Measurements from ENCODE around the gene PBOV1.
"Not testable (repeated sequence)": the region's sequence is repeated elsewhere in the genome, so short reads cannot be mapped to it uniquely, and the experiment has no call there.

The PBOV1 gene

GRCh38 chr6:138237463-138237862 is 19.2 kb upstream of the PBOV1 start:
- no peak for DNase-seq (ENCODE audit: low read depth)

DNA sequence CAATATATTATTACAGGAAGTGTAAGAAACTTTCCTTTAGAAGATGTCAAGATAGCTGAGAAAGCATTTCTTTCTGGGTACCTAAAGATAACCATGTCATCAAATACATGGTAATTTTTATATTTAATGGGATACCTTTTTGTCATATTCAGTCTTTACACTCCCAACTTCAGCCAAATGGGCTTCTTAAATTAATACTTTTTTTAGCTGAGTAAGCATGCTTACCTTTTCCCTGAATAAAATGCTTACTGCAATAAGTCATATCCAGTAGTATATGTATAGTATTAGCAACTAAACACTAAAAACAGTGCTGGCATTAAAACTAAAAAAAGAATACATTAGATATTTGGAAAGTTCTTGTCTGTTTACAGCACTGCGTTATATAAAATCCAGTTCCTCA is 17.4 kb upstream of the PBOV1 start:
- no peak for DNase-seq (ENCODE audit: low read depth)

GRCh38 chr6:138235205-138235604 is 16.9 kb upstream of the PBOV1 start:
- DNase-seq (ENCODE audit: low read depth): no peak

GRCh38 chr6:138234363-138234762 is 16.1 kb upstream of the PBOV1 start:
- DNase-seq (ENCODE audit: low read depth): no peak

DNA sequence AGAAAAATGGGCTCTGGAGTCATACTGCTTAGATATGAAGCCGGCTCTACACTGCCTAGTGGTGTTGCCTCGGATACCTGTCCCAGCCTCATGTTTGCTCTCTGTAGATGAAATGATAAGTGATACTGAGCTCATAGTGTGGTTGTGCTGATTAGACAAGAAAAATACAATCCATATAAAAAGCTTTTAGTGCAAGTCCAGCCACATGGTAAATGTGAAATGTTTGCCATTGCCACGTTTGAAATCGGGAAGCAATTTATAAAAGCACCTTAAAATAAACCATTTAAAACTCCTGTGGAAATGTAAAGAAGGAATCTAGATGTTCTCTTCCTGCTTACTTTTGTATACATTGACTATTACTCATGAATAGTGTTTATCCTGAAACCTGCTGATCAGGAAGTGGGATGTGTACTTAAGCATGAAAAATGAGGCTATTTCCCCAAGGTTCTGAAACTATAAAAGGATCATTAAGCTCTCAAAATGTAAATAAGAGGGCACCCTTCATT is 13.1 kb upstream of the PBOV1 start:
- DNase-seq (ENCODE audit: low read depth): no peak

DNA sequence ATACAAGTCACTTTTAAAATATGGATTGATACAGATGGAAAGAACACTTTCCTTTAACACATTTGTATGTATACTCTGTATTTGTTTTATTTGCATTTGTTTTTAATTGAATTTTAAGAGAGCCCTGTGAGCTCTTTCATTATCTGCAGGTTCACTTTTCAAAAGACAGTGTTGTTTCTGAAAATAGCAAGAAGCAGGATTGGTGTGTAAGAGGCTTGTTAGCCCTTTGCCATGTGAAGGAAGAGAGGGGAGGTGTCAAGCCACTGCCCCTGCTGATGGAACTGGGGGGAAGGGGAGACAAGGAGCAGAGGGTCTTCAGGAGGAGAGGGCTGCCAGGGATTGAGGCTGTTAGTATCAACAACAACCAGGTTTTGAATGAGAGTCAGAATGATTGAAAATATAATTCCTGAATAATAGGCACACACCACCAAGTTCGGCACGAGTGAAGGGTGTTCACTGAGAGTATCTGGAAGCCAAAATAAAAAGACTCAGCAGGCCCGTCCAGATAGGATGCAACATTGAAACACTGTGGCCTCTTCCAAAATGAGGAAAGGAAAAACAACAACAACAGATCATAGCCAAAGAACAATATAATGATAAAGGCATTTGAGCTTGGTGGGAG is 12.6 kb upstream of the PBOV1 start:
- DNase-seq (ENCODE audit: low read depth): no peak

DNA sequence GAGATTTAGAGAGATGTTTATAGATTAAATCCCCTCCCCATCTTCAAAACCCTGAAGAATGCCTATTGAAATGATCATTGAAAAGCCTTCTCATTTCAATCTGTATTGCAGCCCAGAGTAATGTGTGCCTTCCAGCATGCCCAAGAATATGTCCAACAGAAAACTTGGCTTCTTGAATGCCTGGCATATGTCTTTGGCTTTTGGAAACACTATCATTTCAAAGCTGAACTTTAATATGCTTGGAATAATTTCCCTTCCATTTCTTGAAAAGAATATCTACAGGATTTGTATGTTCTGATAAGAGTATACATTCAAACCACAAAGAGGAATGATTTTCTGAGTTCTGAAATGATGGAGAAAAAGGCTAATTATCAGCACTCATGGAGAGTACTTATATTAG is 11.9 kb upstream of the PBOV1 start:
- DNase-seq (ENCODE audit: low read depth): no peak

- no peak for DNase-seq (ENCODE audit: low read depth)
Observed at GRCh38 chr6:138229663-138230179, 11.4 kb upstream of the PBOV1 start.

GRCh38 chr6:138229072-138229471 is 10.8 kb upstream of the PBOV1 start:
- no peak for DNase-seq (ENCODE audit: low read depth)

DNA sequence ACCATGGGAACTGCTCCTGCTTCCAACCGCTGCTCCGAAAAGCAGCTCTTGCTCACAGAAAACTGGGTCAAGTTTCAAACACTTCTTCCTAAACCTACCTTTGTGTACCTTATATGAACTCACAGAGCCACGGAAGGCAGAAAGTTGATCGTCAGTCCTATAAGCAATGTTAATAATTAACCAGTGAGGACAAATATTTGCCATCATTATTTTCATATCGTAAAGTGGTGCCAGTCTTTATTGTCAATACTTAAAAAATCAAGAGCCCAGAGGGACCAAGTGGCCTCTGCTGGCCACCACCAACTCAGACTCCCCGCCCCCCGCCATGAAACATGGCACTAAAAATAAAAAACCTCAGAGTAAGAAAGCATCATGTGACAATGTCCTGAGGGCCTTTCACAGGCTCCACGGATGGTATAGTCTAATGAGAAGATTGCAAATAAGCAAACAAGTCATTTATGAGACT is 9.1 kb upstream of the PBOV1 start:
- DNase-seq (ENCODE audit: low read depth): no peak

GRCh38 chr6:138226700-138227315 is 8.5 kb upstream of the PBOV1 start:
- DNase-seq (ENCODE audit: low read depth): peak; percentile 85

- DNase-seq (ENCODE audit: low read depth): no peak
Observed at GRCh38 chr6:138225953-138226352, 7.7 kb upstream of the PBOV1 start.

- DNase-seq (ENCODE audit: low read depth): peak; percentile 71
Observed at GRCh38 chr6:138222901-138223546, 4.7 kb upstream of the PBOV1 start.

DNA sequence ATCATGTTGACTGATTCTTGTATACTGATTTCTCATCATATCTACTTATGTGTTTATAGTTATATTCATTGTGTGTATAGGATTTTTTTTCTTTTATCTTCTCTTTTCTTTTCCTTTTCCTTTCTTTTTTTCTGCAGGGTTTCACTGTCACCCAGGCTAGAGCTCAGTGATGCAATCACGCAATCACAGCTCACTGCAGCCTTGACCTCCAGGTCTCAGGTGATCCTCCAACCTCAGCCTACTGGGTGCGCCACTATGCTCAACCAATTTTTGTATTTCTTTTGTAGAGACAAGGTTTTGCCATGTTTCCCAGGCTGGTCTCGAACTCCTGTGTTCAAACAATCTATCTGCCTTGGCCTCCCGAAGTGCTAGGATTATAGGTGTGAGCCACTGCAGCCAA is 1.6 kb upstream of the PBOV1 start:
- DNase-seq (ENCODE audit: low read depth): no peak

DNA sequence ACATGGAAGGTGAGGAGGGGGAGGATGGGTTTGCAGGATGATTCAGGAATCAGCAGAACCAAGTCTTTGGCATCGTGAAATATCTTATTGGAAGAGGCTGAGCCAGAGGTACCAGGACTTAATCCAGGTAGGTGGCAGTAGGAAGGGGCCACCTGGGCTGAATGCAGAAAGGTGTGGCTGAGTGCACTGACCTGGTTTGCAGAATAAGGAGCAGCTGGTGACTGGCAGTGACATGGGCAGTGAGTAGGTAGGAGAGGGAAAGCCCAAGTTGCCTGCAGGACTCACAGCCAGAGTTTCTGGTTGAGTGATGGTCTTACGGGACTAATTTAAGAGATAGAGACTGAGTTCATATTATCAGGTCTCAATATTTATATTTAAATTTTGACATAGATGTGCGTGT is 1.1 kb upstream of the PBOV1 start:
- no peak for DNase-seq (ENCODE audit: low read depth)

- no peak for DNase-seq (ENCODE audit: low read depth)
Observed at GRCh38 chr6:138215093-138215782, 3.1 kb downstream of the PBOV1 start.

- DNase-seq (ENCODE audit: low read depth): not testable (repeated sequence)
Observed at GRCh38 chr6:138212530-138212929, 5.8 kb downstream of the PBOV1 start.

DNA sequence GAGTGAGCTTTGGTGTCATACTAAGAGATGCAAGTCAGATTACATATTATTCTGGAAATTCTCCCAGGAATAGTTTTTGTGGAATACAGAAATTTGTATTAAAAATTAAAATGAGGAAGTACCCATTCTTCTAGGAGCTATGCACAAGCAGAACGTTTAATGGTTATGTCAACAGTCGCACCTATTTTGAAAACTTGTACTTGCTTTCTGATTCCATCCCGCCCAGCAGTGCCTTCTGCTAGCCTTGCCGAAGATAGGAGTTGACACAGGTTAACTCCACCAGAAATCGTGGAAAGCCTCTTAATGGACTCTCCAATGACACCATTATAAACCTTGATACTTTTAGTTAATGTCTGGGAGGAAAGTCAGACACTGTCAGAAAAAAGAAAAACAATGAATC is 6.7 kb downstream of the PBOV1 start:
- no peak for DNase-seq (ENCODE audit: low read depth)

DNA sequence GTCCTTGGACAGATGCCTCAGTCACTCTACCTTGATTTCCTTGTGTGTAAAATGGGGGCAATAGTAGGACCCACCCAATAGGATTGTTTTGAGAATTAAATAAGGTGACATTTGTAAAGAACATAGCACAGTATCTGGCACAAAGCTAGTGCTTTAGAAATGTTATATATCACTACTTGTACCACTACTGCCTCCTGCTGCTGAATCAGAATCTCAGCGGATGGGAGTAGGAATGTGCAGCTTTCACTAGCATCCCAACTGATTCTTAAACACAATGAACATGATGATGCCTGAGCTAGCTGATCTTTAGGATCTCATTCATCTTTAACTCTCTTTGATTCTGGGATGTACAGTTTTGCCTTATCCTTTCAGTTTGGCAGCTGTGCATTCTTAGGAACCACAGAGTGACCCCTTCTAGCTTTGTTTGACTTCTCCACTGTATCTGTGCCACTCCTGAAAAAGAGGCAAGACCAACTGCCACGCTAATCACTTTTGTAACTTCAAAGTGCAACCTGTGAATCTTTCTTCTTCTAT is 7.2 kb downstream of the PBOV1 start:
- no peak for DNase-seq (ENCODE audit: low read depth)

GRCh38 chr6:138206862-138207261 is 11.4 kb downstream of the PBOV1 start:
- DNase-seq (ENCODE audit: low read depth): no peak

GRCh38 chr6:138205437-138206094 is 12.7 kb downstream of the PBOV1 start:
- DNase-seq (ENCODE audit: low read depth): no peak
